Measurements from ENCODE around the gene MXI1. TPM values are rescaled to one million over a fixed set of nuclear protein-coding genes. Genes with fewer than 3 reads are reported as not detected.

The MXI1 gene
- total and polyA plus RNA-seq, 3 donors from 2014 or later: 42.1 to 69.1 (median 66.8) TPM

DNA sequence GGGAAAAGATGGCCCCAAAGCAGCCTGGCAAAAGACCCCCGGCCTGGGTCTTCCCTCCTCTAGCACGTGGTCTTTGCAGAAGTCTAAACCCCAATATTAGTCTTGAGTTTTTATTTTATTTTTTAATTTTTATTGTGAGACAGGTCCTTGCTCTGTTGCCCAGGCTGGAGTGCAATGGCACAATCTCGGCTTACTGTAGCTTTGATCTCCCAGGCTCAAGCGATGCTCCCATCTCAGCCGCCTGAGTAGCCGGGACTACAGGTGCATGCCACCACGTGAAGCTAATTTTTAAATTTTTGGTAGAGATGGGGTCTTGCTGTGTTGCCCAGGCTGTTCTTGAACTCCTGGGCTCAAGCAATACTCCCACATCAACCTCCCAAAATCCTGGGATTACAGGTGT lies 40.3 kb upstream of the MXI1 start:
- no peaks in the 10 kb centered on the region for H3K9me3 ChIP-seq
- 91 to 93% methylated on average over 7 of the region's 7 CpGs for WGBS, 2 donors
- intact Hi-C loops (cut with DNase I; ENCODE audit: low total_unique reads): no loop called here
- no peak overlapping the region for H3K4me3 ChIP-seq
- TF ChIP-seq POLR2A (IDR thresholded peaks at IDR 0.05): no peak
- TF ChIP-seq, protein P1, sequence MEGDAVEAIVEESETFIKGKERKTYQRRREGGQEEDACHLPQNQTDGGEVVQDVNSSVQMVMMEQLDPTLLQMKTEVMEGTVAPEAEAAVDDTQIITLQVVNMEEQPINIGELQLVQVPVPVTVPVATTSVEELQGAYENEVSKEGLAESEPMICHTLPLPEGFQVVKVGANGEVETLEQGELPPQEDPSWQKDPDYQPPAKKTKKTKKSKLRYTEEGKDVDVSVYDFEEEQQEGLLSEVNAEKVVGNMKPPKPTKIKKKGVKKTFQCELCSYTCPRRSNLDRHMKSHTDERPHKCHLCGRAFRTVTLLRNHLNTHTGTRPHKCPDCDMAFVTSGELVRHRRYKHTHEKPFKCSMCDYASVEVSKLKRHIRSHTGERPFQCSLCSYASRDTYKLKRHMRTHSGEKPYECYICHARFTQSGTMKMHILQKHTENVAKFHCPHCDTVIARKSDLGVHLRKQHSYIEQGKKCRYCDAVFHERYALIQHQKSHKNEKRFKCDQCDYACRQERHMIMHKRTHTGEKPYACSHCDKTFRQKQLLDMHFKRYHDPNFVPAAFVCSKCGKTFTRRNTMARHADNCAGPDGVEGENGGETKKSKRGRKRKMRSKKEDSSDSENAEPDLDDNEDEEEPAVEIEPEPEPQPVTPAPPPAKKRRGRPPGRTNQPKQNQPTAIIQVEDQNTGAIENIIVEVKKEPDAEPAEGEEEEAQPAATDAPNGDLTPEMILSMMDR (IDR thresholded peaks at IDR 0.05): no peak
- H3K4me1 ChIP-seq: peaks cover 9% of the 10 kb centered on the region
- peak; percentile 2 for DNase-seq
- H3K36me3 ChIP-seq (ENCODE audit: low read depth, missing control alignments): no peaks in the 10 kb centered on the region
- H3K27ac ChIP-seq: no peak overlapping the region
- H3K27me3 ChIP-seq: no peaks in the 10 kb centered on the region

DNA sequence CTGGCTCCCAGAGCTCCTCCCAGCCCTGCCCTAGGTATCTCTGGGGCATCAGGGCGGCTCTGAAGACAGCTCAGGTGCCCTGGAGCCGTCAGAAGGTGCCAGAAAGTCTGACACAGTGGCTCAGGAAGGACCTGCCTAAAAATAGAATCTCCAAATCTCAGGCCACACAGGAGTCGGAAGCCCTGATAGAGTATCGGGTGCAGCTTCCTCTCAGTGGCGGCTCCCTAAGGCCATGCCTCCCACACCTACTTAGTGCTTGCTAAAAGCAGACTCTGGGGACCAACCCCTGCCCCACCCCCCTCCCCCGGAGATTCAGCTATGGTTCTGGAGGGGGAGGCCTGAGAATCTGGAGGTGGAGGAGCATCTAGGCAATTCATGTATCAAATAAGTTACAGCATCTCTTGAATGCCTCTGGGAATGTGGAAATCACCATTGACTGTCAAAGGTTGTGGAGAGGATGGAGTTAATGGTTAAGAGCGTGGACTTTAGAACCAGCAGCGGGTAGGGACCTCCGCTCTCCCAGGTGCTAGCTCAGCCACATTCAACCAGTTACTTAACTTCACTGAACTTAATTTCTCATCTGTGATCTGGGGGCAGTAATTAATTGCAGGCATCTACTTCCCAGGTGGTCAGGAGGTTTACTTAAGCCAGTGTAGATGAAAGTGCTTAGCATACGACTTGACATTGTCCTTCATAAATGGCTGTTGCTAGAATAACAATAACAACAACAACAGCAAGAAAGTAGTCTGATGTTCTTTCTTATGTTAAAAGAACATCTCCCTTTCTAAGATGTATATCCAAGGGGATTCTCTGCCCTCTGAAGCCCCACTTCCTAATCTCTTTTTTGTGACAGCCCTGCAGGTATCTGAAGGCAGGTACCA lies 38.6 kb upstream of the MXI1 start:
- H3K4me1 ChIP-seq: peaks cover 9% of the 10 kb centered on the region
- no peak for TF ChIP-seq POLR2A (IDR thresholded peaks at IDR 0.05)
- TF ChIP-seq, protein P1 (IDR thresholded peaks at IDR 0.05): no peak
- intact Hi-C loops (cut with DNase I; ENCODE audit: low total_unique reads): no loop called here
- H3K9me3 ChIP-seq: no peaks in the 10 kb centered on the region
- DNase-seq: peak; percentile 9
- no peaks in the 10 kb centered on the region for H3K36me3 ChIP-seq (ENCODE audit: low read depth, missing control alignments)
- H3K4me3 ChIP-seq: no peak overlapping the region
- H3K27me3 ChIP-seq: no peaks in the 10 kb centered on the region
- H3K27ac ChIP-seq: no peak overlapping the region
- 26 to 33% methylated on average over 8 to 10 of the region's 10 CpGs for WGBS, 2 donors

DNA sequence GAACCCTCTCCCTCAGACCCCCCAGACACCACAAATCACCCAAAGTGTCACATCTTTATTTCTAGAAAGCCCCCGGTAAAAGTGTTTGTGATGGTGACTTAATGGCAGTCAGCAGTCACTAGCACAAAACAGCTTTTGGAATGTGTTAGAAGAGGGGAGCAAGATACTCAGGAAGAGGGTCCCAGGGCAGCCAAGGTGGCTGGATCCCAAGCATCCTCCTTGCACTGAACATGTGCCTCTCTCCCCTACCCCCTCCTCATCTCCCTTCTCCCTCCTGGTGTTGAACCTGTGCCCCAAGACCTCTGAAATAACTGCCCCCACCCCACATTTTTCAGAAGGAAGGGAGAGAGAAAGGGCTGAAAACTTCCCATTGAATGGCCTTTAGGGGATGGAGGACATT lies 37.8 kb upstream of the MXI1 start:
- H3K4me1 ChIP-seq: peaks cover 9% of the 10 kb centered on the region
- no peaks in the 10 kb centered on the region for H3K36me3 ChIP-seq (ENCODE audit: low read depth, missing control alignments)
- no peak overlapping the region for H3K27ac ChIP-seq
- no peak for DNase-seq
- no peak for TF ChIP-seq POLR2A (IDR thresholded peaks at IDR 0.05)
- TF ChIP-seq, protein P1 (IDR thresholded peaks at IDR 0.05): no peak
- WGBS, 2 donors: 59 to 75% methylated on average over 1 of the region's 1 CpG
- no peaks in the 10 kb centered on the region for H3K9me3 ChIP-seq
- H3K4me3 ChIP-seq: no peak overlapping the region
- intact Hi-C loops (cut with DNase I; ENCODE audit: low total_unique reads): no loop called here
- no peaks in the 10 kb centered on the region for H3K27me3 ChIP-seq

DNA sequence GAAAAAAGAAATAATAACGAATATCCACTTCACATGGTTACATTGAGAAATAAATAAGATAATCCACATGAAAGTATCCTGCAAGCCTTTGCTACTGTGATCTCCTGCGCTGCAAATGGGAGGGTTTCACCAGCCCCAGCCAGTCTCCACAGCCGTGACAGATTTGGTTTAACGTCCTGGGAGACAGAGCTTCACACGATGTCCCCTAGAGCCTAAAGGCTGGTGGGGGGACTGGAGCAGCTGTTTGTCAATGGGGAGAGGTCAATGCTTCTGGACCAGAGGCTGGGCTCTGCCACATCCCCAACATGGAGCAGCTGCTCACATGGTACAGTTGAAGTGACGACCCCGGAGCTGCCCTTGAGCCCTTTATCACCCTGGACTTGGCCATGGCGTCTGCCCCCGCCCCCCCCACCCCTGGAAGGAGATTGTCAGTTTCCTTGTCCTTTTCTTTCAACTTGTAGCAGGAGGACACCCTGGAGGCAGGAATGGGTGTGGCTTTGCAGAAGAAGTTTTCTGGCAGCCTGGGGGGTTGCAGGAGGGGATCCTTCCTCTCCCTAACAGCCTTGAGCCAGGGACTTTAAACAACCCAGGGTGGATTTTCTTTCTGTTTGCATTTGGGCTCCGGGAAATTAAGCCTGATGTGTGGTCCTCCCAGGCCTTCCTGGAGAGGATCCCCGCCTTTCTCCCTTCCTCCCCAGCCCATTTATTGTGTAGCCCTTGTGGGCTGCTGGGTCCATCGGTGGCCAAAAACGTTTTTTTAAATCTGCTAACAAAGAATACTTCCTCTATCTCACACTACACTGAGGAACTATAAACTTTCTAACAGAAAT lies 37.0 kb upstream of the MXI1 start:
- no peaks in the 10 kb centered on the region for H3K9me3 ChIP-seq
- TF ChIP-seq, protein P1 (IDR thresholded peaks at IDR 0.05): no peak
- no peak for TF ChIP-seq POLR2A (IDR thresholded peaks at IDR 0.05)
- no peak overlapping the region for H3K27ac ChIP-seq
- DNase-seq: peak; percentile 13
- no peak overlapping the region for H3K4me3 ChIP-seq
- no peaks in the 10 kb centered on the region for H3K27me3 ChIP-seq
- peaks cover 9% of the 10 kb centered on the region for H3K4me1 ChIP-seq
- WGBS, 2 donors: 23 to 34% methylated on average over 9 to 13 of the region's 13 CpGs
- H3K36me3 ChIP-seq (ENCODE audit: low read depth, missing control alignments): no peaks in the 10 kb centered on the region
- intact Hi-C loops (cut with DNase I; ENCODE audit: low total_unique reads): no loop called here
